CD8-positive, alpha-beta memory T cell (primary cell): ENCODE measurements around the gene AP3D1. TPM values are rescaled to one million over a fixed set of nuclear protein-coding genes. Genes with fewer than 3 reads are reported as not detected.
A peak's percentile ranks its signal among the peaks of the same experiment; 100 is the strongest.

Experiments used
- CTCF ChIA-PET: fragments of 350-600 bp; sonication (Branson Sonifier 250); formaldehyde crosslinking; loops from one replicate; lab custom pipeline; 2021; ENCODE audit warnings: antibody characterized with exemption; lab: Charles Lee
- POLR2A ChIA-PET: fragments of 350-600 bp; sonication (Branson Sonifier 250); formaldehyde crosslinking; loops from one replicate; lab custom pipeline; 2021; ENCODE audit warnings: antibody characterized with exemption; lab: Charles Lee
- DNase-seq, 5 donors: peaks; one replicate each; pipeline versions ENCODE4 v3.0.0 to v3.0.0-alpha.2; 2020 to 2022; ENCODE audit warnings: mixed read lengths in 1 of 5
- H3K27ac ChIP-seq: one replicate; pipeline ENCODE4 v1.7.0; 2013; ENCODE audit warnings: low read depth, mild to moderate bottlenecking, low read length, moderate library complexity
- H3K27me3 ChIP-seq: 2 replicates; pipeline ENCODE4 v1.7.0; 2013; ENCODE audit warnings: low read length, mild to moderate bottlenecking; ENCODE audit not compliant: insufficient read depth, poor library complexity, severe bottlenecking
- H3K36me3 ChIP-seq: 2 replicates; pipeline ENCODE4 v1.7.0; 2013; ENCODE audit warnings: mild to moderate bottlenecking, low read length, moderate library complexity; ENCODE audit not compliant: insufficient read depth
- H3K4me1 ChIP-seq: 2 replicates; pipeline ENCODE4 v1.7.0; 2013; ENCODE audit warnings: mild to moderate bottlenecking, low read length, moderate library complexity; ENCODE audit not compliant: insufficient read depth
- H3K4me3 ChIP-seq: 2 replicates; pipeline ENCODE4 v1.7.0; 2013; ENCODE audit warnings: mild to moderate bottlenecking, low read length
- H3K9me3 ChIP-seq: 2 replicates; pipeline ENCODE4 v1.7.0; 2013; ENCODE audit warnings: mild to moderate bottlenecking, low read length
- H3K27ac Mint-ChIP-seq, 8 donors: one replicate each; pipeline ENCODE4 v1.8.0; 2020 to 2021; ENCODE audit warnings: mixed read lengths in 8 of 8, mild to moderate bottlenecking in 6 of 8, inconsistent platforms in 3 of 8, moderate library complexity in 3 of 8
- H3K27me3 Mint-ChIP-seq, 2 donors: one replicate each; pipeline ENCODE4 v1.8.0; 2020 to 2021; ENCODE audit warnings: mixed read lengths in 2 of 2, mild to moderate bottlenecking in 1 of 2, moderate library complexity in 1 of 2
- H3K36me3 Mint-ChIP-seq, 3 donors: one replicate each; pipeline ENCODE4 v1.8.0; 2020 to 2021; ENCODE audit warnings: mixed read lengths in 3 of 3, inconsistent platforms in 1 of 3, mild to moderate bottlenecking in 1 of 3
- H3K4me1 Mint-ChIP-seq, 3 donors: one replicate each; pipeline ENCODE4 v1.8.0; 2020 to 2021; ENCODE audit warnings: mixed read lengths in 3 of 3, inconsistent platforms in 1 of 3, mild to moderate bottlenecking in 1 of 3
- H3K4me3 Mint-ChIP-seq, 7 donors: one replicate each; pipeline ENCODE4 v1.8.0; 2020 to 2021; ENCODE audit warnings: mixed read lengths in 7 of 7, mild to moderate bottlenecking in 6 of 7, moderate library complexity in 4 of 7, inconsistent platforms in 2 of 7
- H3K9me3 Mint-ChIP-seq, 5 donors: one replicate each; pipeline ENCODE4 v1.8.0; 2020 to 2022; ENCODE audit warnings: mixed read lengths in 5 of 5, mild to moderate bottlenecking in 3 of 5, moderate library complexity in 2 of 5, inconsistent platforms in 1 of 5
- polyA plus RNA-seq: library from polyadenylated mRNA; unstranded; fragments of 300-500 nt; fragmentation: Illumina TruSeq; gene quantifications from one replicate; pipeline ENCODE4 v1.2.3, GENCODE V29; 2021
- total RNA-seq, 2 experiments: library from RNA; stranded (reverse); gene quantifications; one replicate each; pipeline ENCODE4 v1.2.3, GENCODE V29; 2021

Gene AP3D1
- total and polyA plus RNA-seq, 3 experiments from 2014 or later: 44.2 to 99.2 (median 96.5) TPM

DNA sequence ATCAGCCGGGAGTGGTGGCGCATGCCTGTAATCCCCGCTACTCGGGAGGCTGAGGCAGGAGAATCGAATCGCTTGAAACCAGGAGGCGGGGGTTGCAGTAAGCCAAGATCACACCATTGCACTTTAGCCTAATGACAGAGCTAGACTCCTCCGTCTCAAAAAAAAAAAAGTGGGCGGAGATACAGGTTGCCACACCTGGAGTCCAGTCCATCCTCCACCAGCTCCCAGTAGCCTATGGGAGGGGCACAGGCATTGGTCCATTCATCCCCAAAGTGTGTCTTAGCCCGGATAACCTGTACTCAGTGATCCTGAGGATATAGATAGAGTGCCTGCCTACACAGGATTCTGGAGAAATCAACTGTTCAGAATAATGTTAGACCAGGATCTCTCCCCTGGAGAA lies 9.0 kb upstream of the AP3D1 start:
- H3K27ac Mint-ChIP-seq: peak overlapping the region in 1 of 8 donors; percentile 36
- CTCF ChIA-PET: interaction anchor here (1.0 kb wide), 1 partner anchor 11 kb away, joined by 4 read pairs; no protein-coding TSS in a partner anchor
- POLR2A ChIA-PET: no interaction called here

DNA sequence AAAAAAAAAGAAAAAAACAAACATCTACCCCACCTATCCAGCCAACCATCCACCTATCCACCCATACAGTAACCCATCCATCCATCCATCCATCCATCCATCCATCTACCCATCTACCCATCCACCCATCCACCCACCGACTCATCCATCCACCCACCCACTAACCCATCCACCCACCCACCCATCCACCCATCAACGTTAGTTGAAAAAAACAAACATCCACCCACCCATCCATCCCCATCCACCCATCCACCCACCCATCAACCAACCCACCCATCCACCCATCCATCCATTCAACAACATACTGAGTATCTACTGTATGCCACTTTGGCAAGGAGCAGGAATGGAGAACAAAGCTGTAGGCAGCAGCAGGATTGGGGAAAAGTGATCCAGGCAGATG lies 6.1 kb upstream of the AP3D1 start:
- Mint-ChIP-seq H3K36me3 (no peaks in the 10 kb centered on the region), H3K4me1 (no peaks in the 10 kb centered on the region), H3K9me3 (no peaks in the 10 kb centered on the region), H3K27ac (no peak overlapping the region), H3K4me3 (peak overlapping the region in 1 of 7 donors; percentile 16), H3K27me3 (no peaks in the 10 kb centered on the region)
- H3K4me1 ChIP-seq: no peaks in the 10 kb centered on the region
- H3K27ac ChIP-seq: no peak overlapping the region
- H3K27me3 ChIP-seq: no peaks in the 10 kb centered on the region
- ChIA-PET POLR2A (no interaction called here), CTCF (interaction anchor here (0.6 to 1.5 kb wide), 4 partner anchors 51 to 227 kb away, joined by 3 to 5 read pairs (median 4); no protein-coding TSS in a partner anchor)
- H3K9me3 ChIP-seq: no peaks in the 10 kb centered on the region
- H3K36me3 ChIP-seq: no peaks in the 10 kb centered on the region
- H3K4me3 ChIP-seq: no peak overlapping the region
- no peak for DNase-seq

More for the DNA sequence above, 9.0 kb upstream of the AP3D1 start:
- H3K27me3 ChIP-seq: no peaks in the 10 kb centered on the region
- H3K4me1 ChIP-seq: peaks cover 3% of the 10 kb centered on the region
- Mint-ChIP-seq H3K4me1 (peaks cover 1 to 4% (median 1%) of the 10 kb centered on the region in 3 donors), H3K27me3 (no peaks in the 10 kb centered on the region), H3K9me3 (no peaks in the 10 kb centered on the region), H3K36me3 (peaks cover 0 to under 1% (median 0%) of the 10 kb centered on the region in 3 donors), H3K4me3 (no peak overlapping the region)
- H3K36me3 ChIP-seq: no peaks in the 10 kb centered on the region
- no peaks in the 10 kb centered on the region for H3K9me3 ChIP-seq
- no peak for DNase-seq
- H3K27ac ChIP-seq: no peak overlapping the region
- no peak overlapping the region for H3K4me3 ChIP-seq

DNA sequence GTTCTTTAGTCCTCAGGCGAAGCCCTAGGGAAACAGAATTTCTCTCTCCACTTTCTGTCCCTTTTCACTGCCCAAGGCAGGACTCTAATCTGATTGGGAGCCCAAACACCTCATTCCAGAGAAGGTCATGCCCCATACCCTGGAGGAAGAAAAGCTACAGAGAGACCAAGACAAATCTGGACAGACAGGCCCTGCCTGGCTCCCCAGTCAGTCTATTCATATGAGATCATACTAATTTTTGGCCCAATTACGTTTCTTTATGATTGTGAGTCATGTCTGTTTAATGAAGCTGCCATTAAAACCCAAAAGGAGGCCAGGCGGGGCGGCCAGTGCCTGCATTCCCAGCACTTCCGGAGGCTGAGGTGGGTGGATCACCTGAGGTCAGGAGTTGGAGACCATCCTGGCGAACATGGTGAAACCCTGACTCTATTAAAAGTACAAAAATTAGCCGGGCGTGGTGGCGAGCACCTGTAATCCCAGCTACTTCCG lies 3.3 kb upstream of the AP3D1 start:
- Histone ChIP-seq H3K27me3 (no peaks in the 10 kb centered on the region), H3K4me3 (no peak overlapping the region), H3K36me3 (no peaks in the 10 kb centered on the region), H3K9me3 (no peaks in the 10 kb centered on the region), H3K27ac (no peak overlapping the region), H3K4me1 (peaks cover 15% of the 10 kb centered on the region)
- Mint-ChIP-seq H3K9me3 (no peaks in the 10 kb centered on the region), H3K4me1 (peaks cover 16 to 17% (median 17%) of the 10 kb centered on the region in 3 donors), H3K27ac (peak overlapping the region in 4 of 8 donors; percentile 55 to 88 (median 66)), H3K4me3 (no peak overlapping the region), H3K27me3 (peaks cover 0 to 3% of the 10 kb centered on the region in 2 donors), H3K36me3 (peaks cover 0 to 2% (median 0%) of the 10 kb centered on the region in 3 donors)
- ChIA-PET CTCF (interaction anchor here (1.1 to 3.4 kb wide), 4 partner anchors 19 to 161 kb away, joined by 3 to 12 read pairs (median 8); no protein-coding TSS in a partner anchor), POLR2A (no interaction called here)
- DNase-seq: no peak

DNA sequence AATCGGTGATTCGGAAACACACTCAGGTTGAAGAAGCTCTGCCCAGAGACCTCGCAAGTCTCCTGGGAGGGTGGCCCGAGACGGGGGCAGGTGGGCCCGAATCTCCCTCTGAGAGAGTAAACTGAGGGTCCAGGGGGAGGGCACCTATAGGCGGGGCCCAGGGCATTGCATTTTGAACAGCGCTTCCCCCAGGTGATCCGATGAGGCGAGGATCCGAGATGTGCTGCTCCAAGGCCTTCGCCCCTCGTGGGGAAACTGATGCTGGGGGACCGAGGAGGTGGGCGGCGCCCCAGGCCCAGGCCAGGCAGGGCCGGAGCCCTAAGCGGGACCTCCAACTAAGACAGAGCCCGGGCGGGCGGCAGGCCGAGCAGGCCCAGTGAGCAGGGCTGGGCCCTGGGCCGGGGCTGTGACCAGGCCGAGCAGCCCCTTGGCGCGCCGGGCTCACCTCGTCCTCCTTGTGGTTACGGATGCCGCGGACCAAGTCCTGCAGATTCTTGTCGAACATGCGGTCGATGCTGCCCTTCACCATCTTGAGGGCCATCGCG lies 500 bp downstream of the AP3D1 start:
- peak overlapping the region; percentile 76 to 96 (median 86) for H3K4me3 Mint-ChIP-seq
- peak overlapping the region; percentile 51 to 97 (median 86) for H3K27ac Mint-ChIP-seq
- DNase-seq: peak in 2 of 5 donors; percentile 21 to 58
- H3K36me3 Mint-ChIP-seq: peaks cover 0 to 11% (median 0%) of the 10 kb centered on the region in 3 donors
- CTCF ChIA-PET: interaction anchor here (1.2 kb wide), 1 partner anchor 71 kb away, joined by 3 read pairs; no protein-coding TSS in a partner anchor
- H3K36me3 ChIP-seq: no peaks in the 10 kb centered on the region
- H3K4me1 ChIP-seq: peaks cover 37% of the 10 kb centered on the region
- H3K27me3 ChIP-seq: no peaks in the 10 kb centered on the region
- H3K4me3 ChIP-seq: peak overlapping the region; percentile 74
- H3K4me1 Mint-ChIP-seq: peaks cover 34 to 45% (median 44%) of the 10 kb centered on the region in 3 donors
- peaks cover 0 to 3% of the 10 kb centered on the region in 2 donors for H3K27me3 Mint-ChIP-seq
- H3K27ac ChIP-seq: peak overlapping the region; percentile 86
- no peaks in the 10 kb centered on the region for H3K9me3 ChIP-seq
- H3K9me3 Mint-ChIP-seq: no peaks in the 10 kb centered on the region
- POLR2A ChIA-PET: interaction anchor here (1.1 kb wide), 1 partner anchor 85 kb away, joined by 3 read pairs; the partner anchor contains the start of gene PLEKHJ1

DNA sequence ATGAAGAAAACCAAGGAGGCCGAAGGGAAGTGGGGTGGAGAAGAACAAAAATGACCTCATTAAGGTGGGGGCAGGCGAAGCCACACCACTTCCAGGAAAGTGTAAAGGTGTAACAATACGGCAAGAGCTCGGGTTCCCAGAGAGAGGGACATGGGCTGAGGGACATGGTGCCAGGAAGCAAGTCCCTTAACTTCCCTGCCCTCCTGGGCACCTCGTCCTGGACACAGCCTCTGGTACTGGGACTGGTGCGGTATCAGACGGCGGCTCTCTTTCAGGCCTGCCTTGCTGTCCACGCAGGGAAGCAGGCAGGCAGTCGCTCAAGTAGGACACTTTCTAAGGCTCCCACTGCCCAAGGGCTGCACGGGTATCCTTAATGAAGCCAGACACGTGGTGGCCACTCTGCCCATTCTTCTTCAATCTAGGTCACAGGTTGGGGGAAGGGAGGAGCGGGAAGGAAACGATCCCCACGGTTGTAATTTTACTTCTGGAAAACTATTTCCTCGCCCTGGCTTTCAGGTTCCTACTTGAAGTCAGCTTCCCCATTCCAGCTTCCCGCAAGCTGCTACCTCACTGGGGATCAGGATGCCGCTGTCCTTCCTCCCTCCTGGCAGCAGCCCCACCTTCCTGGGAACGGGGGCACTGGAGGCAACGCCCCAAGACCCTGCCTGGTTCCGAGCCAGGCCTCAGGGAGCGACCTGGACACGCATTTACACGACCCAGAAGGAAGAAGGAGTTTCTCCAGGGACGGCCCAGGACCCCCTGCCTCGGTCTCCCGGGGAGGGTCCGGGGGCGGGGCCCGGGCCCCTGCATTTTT lies 1.2 kb downstream of the AP3D1 start:
- H3K4me1 Mint-ChIP-seq: peaks cover 39 to 51% (median 50%) of the 10 kb centered on the region in 3 donors
- Histone ChIP-seq H3K36me3 (no peaks in the 10 kb centered on the region), H3K27me3 (no peaks in the 10 kb centered on the region), H3K4me1 (peaks cover 41% of the 10 kb centered on the region), H3K4me3 (peak overlapping the region; percentile 74), H3K9me3 (no peaks in the 10 kb centered on the region), H3K27ac (peak overlapping the region; percentile 86)
- H3K27ac Mint-ChIP-seq: peak overlapping the region; percentile 24 to 97 (median 92)
- peaks cover 0 to 15% (median 0%) of the 10 kb centered on the region in 3 donors for H3K36me3 Mint-ChIP-seq
- peaks cover 0 to 3% of the 10 kb centered on the region in 2 donors for H3K27me3 Mint-ChIP-seq
- peak in 1 of 5 donors; percentile 12 for DNase-seq
- H3K9me3 Mint-ChIP-seq: no peaks in the 10 kb centered on the region
- ChIA-PET CTCF (no interaction called here), POLR2A (no interaction called here)
- H3K4me3 Mint-ChIP-seq: peak overlapping the region; percentile 76 to 96 (median 86)

DNA sequence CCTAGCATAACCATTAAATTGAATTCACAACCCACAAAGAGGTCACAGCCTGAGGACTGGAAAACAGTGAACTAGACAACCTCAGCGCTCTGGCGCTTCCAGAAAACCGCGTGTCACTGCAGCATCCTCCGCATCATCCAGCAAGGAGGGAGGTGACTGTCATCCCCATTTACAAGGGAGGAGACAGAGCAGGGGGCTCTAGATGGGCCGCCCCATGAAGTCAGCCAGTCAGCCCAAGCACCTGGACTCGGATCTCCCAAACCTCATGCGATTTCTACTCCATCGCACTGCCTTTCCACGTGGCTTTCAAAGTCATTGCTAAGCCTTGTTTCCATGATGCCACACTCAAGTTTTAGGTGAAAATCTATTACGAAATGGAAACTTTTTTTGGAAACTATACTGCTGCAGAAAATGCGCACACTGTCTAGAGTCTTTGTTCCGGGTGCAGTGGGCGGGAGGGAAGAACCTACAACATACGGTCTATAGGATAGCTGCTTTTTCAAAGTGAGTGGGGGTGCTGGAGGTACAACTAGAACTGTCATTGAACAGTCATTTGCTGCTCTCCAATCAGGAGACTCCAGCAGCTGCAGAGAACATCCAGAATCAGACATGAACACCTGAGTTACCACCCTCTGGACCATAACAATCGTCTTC lies 2.8 kb downstream of the AP3D1 start:
- no peak overlapping the region for H3K4me3 ChIP-seq
- H3K4me1 Mint-ChIP-seq: peaks cover 45 to 65% (median 60%) of the 10 kb centered on the region in 3 donors
- H3K36me3 Mint-ChIP-seq: peaks cover 0 to 19% (median 0%) of the 10 kb centered on the region in 3 donors

DNA sequence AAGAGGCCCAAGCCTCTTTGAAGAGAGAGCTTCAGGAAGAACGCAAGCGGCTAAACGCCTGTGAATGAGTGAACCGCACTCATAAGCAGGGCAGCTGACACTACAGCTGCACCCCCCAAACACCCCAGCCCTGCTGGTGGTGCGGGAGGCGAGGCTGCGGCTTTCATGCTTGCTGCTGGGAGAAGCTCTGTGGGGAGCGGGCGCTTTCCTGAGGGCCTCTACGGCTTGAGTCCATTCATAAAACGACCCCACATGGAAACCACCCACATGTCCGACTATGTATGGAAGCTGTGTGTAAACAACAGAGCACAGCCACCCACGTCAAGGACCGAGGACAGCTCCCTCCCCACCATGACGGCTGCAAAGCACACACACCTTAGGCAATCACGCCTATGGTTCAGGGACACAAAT lies 5.5 kb downstream of the AP3D1 start:
- peak overlapping the region in 4 of 7 donors; percentile 39 to 62 (median 42) for H3K4me3 Mint-ChIP-seq
- no peaks in the 10 kb centered on the region for H3K9me3 Mint-ChIP-seq
- peaks cover 38 to 60% (median 53%) of the 10 kb centered on the region in 3 donors for H3K4me1 Mint-ChIP-seq
- no peaks in the 10 kb centered on the region for H3K9me3 ChIP-seq
- peak in 1 of 5 donors; percentile 45 for DNase-seq
- no peak overlapping the region for H3K27ac ChIP-seq
- H3K36me3 ChIP-seq: no peaks in the 10 kb centered on the region
- H3K27me3 Mint-ChIP-seq: no peaks in the 10 kb centered on the region
- peak overlapping the region in 7 of 8 donors; percentile 53 to 77 (median 71) for H3K27ac Mint-ChIP-seq
- CTCF ChIA-PET: interaction anchor here (0.6 kb wide), 1 partner anchor 10 kb away, joined by 3 read pairs; no protein-coding TSS in a partner anchor
- peaks cover 0 to 21% (median 0%) of the 10 kb centered on the region in 3 donors for H3K36me3 Mint-ChIP-seq
- POLR2A ChIA-PET: interaction anchor here (0.5 kb wide), 1 partner anchor 60 kb away, joined by 4 read pairs; no protein-coding TSS in a partner anchor
- no peaks in the 10 kb centered on the region for H3K27me3 ChIP-seq
- no peak overlapping the region for H3K4me3 ChIP-seq
- peaks cover 35% of the 10 kb centered on the region for H3K4me1 ChIP-seq

More for the DNA sequence above, 2.8 kb downstream of the AP3D1 start:
- POLR2A ChIA-PET: interaction anchor here (0.6 to 0.7 kb wide), 2 partner anchors 166 to 321 kb away, joined by 5 to 10 read pairs; no protein-coding TSS in a partner anchor
- no peaks in the 10 kb centered on the region for H3K27me3 ChIP-seq
- CTCF ChIA-PET: no interaction called here
- no peaks in the 10 kb centered on the region for H3K9me3 ChIP-seq
- peaks cover 0 to 3% of the 10 kb centered on the region in 2 donors for H3K27me3 Mint-ChIP-seq
- peaks cover 41% of the 10 kb centered on the region for H3K4me1 ChIP-seq
- no peak overlapping the region for H3K27ac ChIP-seq
- no peak for DNase-seq
- no peaks in the 10 kb centered on the region for H3K9me3 Mint-ChIP-seq
- peak overlapping the region; percentile 36 to 97 (median 90) for H3K27ac Mint-ChIP-seq
- H3K4me3 Mint-ChIP-seq: peak overlapping the region; percentile 26 to 96 (median 48)
- H3K36me3 ChIP-seq: no peaks in the 10 kb centered on the region
